ENCODE results near the gene DCPS. TPM values are rescaled to one million over a fixed set of nuclear protein-coding genes. Genes with fewer than 3 reads are reported as not detected.

DCPS gene
- total RNA-seq, 1 experiment from 2014 or later, result 26.2 TPM

- Mint-ChIP-seq H3K27ac (peak overlapping the region; percentile 50; the same call in 1 of the 2 replicates), H3K9me3 (no peaks in the 10 kb centered on the region)
- POLR2A ChIA-PET, result no interaction called here
Measured at GRCh38 chr11:126329644-126330211, 25.9 kb downstream of the DCPS start.

More at GRCh38 chr11:126329644-126330211, 25.9 kb downstream of the DCPS start:
- ATAC-seq (no peak), DNase-seq (ENCODE audit: low spot score) (no peak)
- TF ChIP-seq ZNF425 (CRISPR knock-in tag; conservative IDR thresholded peaks at IDR 0.05) (no peak), GRHL2 (CRISPR knock-in tag; IDR thresholded peaks at IDR 0.05; ENCODE audit: insufficient replicate concordance, severe bottlenecking) (no peak), ZMAT4 (CRISPR knock-in tag; IDR thresholded peaks at IDR 0.05) (no peak), HMGA2 (CRISPR knock-in tag; IDR thresholded peaks at IDR 0.05) (no peak), USF1 (CRISPR knock-in tag; IDR thresholded peaks at IDR 0.05) (no peak), FOXK1 (CRISPR knock-in tag; IDR thresholded peaks at IDR 0.05) (no peak), FOXJ3 (CRISPR knock-in tag; IDR thresholded peaks at IDR 0.05; ENCODE audit: borderline replicate concordance) (no peak), USF2 (CRISPR knock-in tag; IDR thresholded peaks at IDR 0.05) (no peak), ATF2 (CRISPR knock-in tag; IDR thresholded peaks at IDR 0.05; ENCODE audit: borderline replicate concordance, low read depth) (no peak), E2F4 (CRISPR knock-in tag; IDR thresholded peaks at IDR 0.05; ENCODE audit: borderline replicate concordance, low read depth) (no peak), JAZF1 (CRISPR knock-in tag; IDR thresholded peaks at IDR 0.05) (no peak), ATF6 (CRISPR knock-in tag; IDR thresholded peaks at IDR 0.05) (no peak), MLX (CRISPR knock-in tag; IDR thresholded peaks at IDR 0.05) (no peak), SMAD4 (CRISPR knock-in tag; IDR thresholded peaks at IDR 0.05) (no peak), ZNF532 (CRISPR knock-in tag; IDR thresholded peaks at IDR 0.05; ENCODE audit: borderline replicate concordance) (no peak), HMGXB4 (CRISPR knock-in tag; IDR thresholded peaks at IDR 0.05) (no peak), ZNF317 (CRISPR knock-in tag; IDR thresholded peaks at IDR 0.05; ENCODE audit: borderline replicate concordance, low read depth) (no peak), EMX1 (CRISPR knock-in tag; IDR thresholded peaks at IDR 0.05) (no peak), TP53 (CRISPR knock-in tag; IDR thresholded peaks at IDR 0.05) (no peak)
- no peaks in the 10 kb centered on the region for H3K27me3 Mint-ChIP-seq (ENCODE audit: low read depth)
- CTCF ChIA-PET, result interaction anchor here (1.0 to 1.1 kb wide), 3 partner anchors 19 to 82 kb away, joined by 3 read pairs; no protein-coding TSS in a partner anchor
- H3K4me1 Mint-ChIP-seq, result peaks cover 15% of the 10 kb centered on the region
- H3K4me3 Mint-ChIP-seq, result no peak overlapping the region
- peaks cover 15% of the 10 kb centered on the region for H3K36me3 Mint-ChIP-seq
